Nephron (organoid): ENCODE results near the gene LIX1.

Experiments
- H3K27ac Mint-ChIP-seq, 3 experiments: 2 replicates each; pipeline ENCODE4 v1.8.0; 2020; ENCODE audit warnings: mixed read lengths in 3 of 3, mild to moderate bottlenecking in 2 of 3, moderate library complexity in 1 of 3
- H3K27me3 Mint-ChIP-seq: 2 replicates; pipeline ENCODE4 v1.8.0; 2021; ENCODE audit warnings: low read depth, mild to moderate bottlenecking, moderate library complexity, mixed read lengths
- H3K36me3 Mint-ChIP-seq: 2 replicates; pipeline ENCODE4 v1.8.0; 2020; ENCODE audit warnings: low read depth, mixed read lengths
- H3K4me1 Mint-ChIP-seq: 2 replicates; pipeline ENCODE4 v1.8.0; 2020; ENCODE audit warnings: mixed read lengths
- H3K4me3 Mint-ChIP-seq, 3 experiments: 2 replicates each; pipeline ENCODE4 v1.8.0; 2020; ENCODE audit warnings: mild to moderate bottlenecking in 3 of 3, mixed read lengths in 3 of 3, moderate library complexity in 2 of 3
- H3K9me3 Mint-ChIP-seq: 2 replicates; pipeline ENCODE4 v1.8.0; 2020; ENCODE audit warnings: mixed read lengths
- CTCF ChIP-seq, 3 experiments: fragments of 200-600 bp; sonication (generic); IDR thresholded peaks; one replicate each; pipeline ENCODE4 v1.5.0; 2021; ENCODE audit warnings: antibody characterized with exemption in 3 of 3; ENCODE audit not compliant: unreplicated experiment in 3 of 3

Gene LIX1

GRCh38 chr5:97056263-97056662, 86.1 kb downstream of the LIX1 start:
- Mint-ChIP-seq H3K27me3 (no peaks in the 10 kb centered on the region), H3K27ac (no peak overlapping the region), H3K4me3 (no peak overlapping the region), H3K36me3 (no peaks in the 10 kb centered on the region), H3K9me3 (peaks cover 24% of the 10 kb centered on the region), H3K4me1 (peaks cover 19% of the 10 kb centered on the region)
- TF ChIP-seq CTCF (IDR thresholded peaks at IDR 0.05; ENCODE audit: unreplicated experiment in 3 of 3): no peak

GRCh38 chr5:97049175-97049574, 93.2 kb downstream of the LIX1 start:
- Mint-ChIP-seq H3K27ac (peak overlapping the region in 2 of 3 experiments; percentile 16 to 46), H3K4me3 (no peak overlapping the region), H3K4me1 (no peaks in the 10 kb centered on the region), H3K36me3 (peaks cover 6% of the 10 kb centered on the region), H3K27me3 (peaks cover 3% of the 10 kb centered on the region), H3K9me3 (peaks cover 25% of the 10 kb centered on the region)
- no peak for TF ChIP-seq CTCF (IDR thresholded peaks at IDR 0.05; ENCODE audit: unreplicated experiment in 3 of 3)

GRCh38 chr5:97047076-97047475, 95.3 kb downstream of the LIX1 start:
- peaks cover 6% of the 10 kb centered on the region for H3K36me3 Mint-ChIP-seq
- H3K27ac Mint-ChIP-seq: no peak overlapping the region
- peaks cover 12% of the 10 kb centered on the region for H3K9me3 Mint-ChIP-seq
- H3K27me3 Mint-ChIP-seq: peaks cover 3% of the 10 kb centered on the region
- no peak for TF ChIP-seq CTCF (IDR thresholded peaks at IDR 0.05; ENCODE audit: unreplicated experiment in 3 of 3)
- no peak overlapping the region for H3K4me3 Mint-ChIP-seq
- peaks cover 13% of the 10 kb centered on the region for H3K4me1 Mint-ChIP-seq

GRCh38 chr5:97046270-97046982, 96.0 kb downstream of the LIX1 start:
- TF ChIP-seq CTCF (IDR thresholded peaks at IDR 0.05; ENCODE audit: unreplicated experiment in 3 of 3): no peak
- peaks cover 6% of the 10 kb centered on the region for H3K36me3 Mint-ChIP-seq
- H3K9me3 Mint-ChIP-seq: peaks cover 9% of the 10 kb centered on the region
- no peak overlapping the region for H3K27ac Mint-ChIP-seq
- H3K4me1 Mint-ChIP-seq: peaks cover 14% of the 10 kb centered on the region
- peaks cover 3% of the 10 kb centered on the region for H3K27me3 Mint-ChIP-seq
- no peak overlapping the region for H3K4me3 Mint-ChIP-seq

- H3K9me3 Mint-ChIP-seq: no peaks in the 10 kb centered on the region
- no peak overlapping the region for H3K4me3 Mint-ChIP-seq
- peak in 1 of 3 experiments; percentile 25 for TF ChIP-seq CTCF (IDR thresholded peaks at IDR 0.05; ENCODE audit: unreplicated experiment in 3 of 3)
- no peaks in the 10 kb centered on the region for H3K36me3 Mint-ChIP-seq
- peak overlapping the region in 2 of 3 experiments; percentile 72 to 85 for H3K27ac Mint-ChIP-seq
- H3K27me3 Mint-ChIP-seq: no peaks in the 10 kb centered on the region
- peaks cover 14% of the 10 kb centered on the region for H3K4me1 Mint-ChIP-seq
Measured at GRCh38 chr5:97044052-97044451, 98.4 kb downstream of the LIX1 start.

GRCh38 chr5:97043511-97043910, 98.9 kb downstream of the LIX1 start:
- no peaks in the 10 kb centered on the region for H3K36me3 Mint-ChIP-seq
- H3K27ac Mint-ChIP-seq: peak overlapping the region; percentile 64 to 85 (median 72)
- H3K4me1 Mint-ChIP-seq: peaks cover 14% of the 10 kb centered on the region
- TF ChIP-seq CTCF (IDR thresholded peaks at IDR 0.05; ENCODE audit: unreplicated experiment in 3 of 3): no peak
- no peak overlapping the region for H3K4me3 Mint-ChIP-seq
- no peaks in the 10 kb centered on the region for H3K27me3 Mint-ChIP-seq
- H3K9me3 Mint-ChIP-seq: no peaks in the 10 kb centered on the region
